ENCODE results near the gene KIF5A.

The KIF5A gene

DNA sequence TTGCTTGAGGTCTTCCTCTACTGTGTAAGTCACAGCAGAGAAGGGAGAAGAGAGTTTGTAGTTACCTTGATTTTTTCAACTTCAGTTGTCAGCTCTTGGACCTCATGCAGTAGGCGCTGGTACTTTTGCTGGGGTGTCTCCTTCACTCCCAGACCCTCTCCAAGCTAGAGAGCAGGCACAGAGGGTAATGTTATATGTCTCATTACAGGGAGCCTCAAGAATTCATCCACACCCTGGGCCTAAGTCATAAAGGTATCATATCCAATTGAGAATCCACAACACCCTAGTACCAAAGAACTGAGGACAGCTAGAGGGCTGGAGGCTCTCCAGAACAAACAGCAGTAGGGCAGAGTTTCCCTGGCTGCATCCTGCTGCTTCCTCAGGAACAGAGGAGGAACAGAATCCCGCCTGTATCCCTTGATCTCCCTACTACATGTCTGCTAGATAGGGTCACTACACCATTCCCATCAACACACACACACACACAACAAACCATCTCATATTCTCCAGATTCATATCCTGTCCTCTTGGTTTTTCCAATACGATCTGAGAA lies 14.8 kb upstream of the KIF5A start:
- no peak for DNase-seq

DNA sequence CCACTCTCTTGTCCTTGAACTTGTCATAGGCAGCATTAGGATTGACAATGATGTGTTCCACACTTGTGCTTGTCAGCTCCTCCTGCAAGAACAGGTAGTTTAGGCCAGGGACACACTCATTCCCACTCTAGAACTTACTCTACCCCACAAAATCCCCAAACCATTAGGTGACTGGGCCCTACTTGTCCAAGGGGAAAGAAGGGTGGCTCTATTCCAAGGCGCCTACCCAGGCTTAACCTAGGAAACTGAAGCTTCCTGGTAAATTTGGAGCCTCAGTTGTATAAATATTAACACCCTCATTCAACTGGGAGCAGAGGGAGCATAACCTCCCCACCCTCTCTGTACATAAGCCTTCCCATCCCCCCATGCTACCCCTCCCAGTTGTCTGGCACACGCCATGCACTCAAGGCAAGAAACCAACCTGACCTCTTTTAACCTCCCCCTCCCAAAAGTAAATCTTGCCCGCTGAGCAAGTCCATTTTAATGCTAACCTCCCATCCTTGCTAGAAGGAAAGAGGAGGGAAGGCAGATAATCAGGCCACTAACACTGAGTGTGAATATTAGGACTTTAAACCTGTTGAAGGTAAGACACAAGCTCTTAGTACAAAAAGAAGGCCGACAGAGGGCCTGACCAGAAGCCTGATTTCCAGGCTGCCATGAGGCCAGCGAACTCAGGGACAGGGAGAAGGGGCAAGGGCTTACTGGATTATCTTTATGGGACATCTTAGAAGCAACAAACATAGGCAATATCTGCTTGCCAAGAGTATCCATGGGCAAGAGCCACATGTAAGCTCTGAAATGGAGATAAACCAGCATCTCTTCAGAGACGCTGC lies 13.9 kb upstream of the KIF5A start:
- DNase-seq, result no peak

- DNase-seq, result no peak
Measured at GRCh38 chr12:57536597-57536942, 13.3 kb upstream of the KIF5A start.

- no peak for DNase-seq
Measured at GRCh38 chr12:57539134-57539768, 10.6 kb upstream of the KIF5A start.

DNA sequence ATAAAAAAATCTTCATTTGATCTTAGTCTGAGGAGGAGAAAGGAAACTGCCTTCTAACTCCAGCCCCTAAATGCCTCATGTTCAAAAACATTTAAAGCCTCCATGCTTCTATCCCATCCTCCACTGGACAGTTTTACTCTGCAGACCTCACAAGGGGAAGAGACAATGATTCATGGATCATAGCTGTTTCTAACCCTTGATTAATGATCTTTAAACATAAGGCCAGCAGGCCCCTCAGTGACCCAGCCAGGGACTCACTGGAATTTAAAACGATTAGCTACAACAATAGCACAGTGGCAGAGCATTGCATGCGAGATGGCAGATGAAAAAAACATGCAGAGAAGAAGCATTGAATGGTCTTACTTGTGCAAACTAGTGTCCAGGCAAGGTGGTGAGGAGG lies 8.8 kb upstream of the KIF5A start:
- DNase-seq, result no peak

GRCh38 chr12:57541717-57542116 lies 8.1 kb upstream of the KIF5A start:
- DNase-seq, result no peak

DNA sequence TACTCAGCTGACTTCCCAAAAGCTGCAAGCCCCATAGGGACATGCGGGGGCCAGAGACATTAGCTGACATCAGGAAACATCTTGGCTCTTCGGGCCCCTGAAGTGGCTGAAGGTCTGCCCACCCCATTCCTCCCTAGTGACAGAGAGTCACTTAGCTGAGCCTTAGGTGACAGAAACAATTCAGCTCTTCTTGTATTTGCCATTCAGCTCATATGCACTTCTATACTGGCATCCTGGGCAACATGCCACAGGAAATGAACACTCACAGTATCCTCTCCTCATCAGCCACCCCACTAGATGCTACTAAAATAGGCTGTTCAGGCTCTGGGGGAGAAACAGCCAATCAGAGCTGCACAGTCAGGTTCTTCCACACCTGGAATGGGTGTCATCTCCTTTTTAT lies 6.3 kb upstream of the KIF5A start:
- peak in 1 of 51 donors; percentile 56 for DNase-seq

GRCh38 chr12:57545809-57546437 lies 3.9 kb upstream of the KIF5A start:
- DNase-seq, result no peak

- DNase-seq, result peak; percentile 34 to 97 (median 90)
Measured at GRCh38 chr12:57546438-57547287, 3.2 kb upstream of the KIF5A start, which contains the start of gene DCTN2. TSS of gene DCTN2 (minus strand) at chr12:57547192. CDS start at chr12:57547063, 129 bp downstream.

DNA sequence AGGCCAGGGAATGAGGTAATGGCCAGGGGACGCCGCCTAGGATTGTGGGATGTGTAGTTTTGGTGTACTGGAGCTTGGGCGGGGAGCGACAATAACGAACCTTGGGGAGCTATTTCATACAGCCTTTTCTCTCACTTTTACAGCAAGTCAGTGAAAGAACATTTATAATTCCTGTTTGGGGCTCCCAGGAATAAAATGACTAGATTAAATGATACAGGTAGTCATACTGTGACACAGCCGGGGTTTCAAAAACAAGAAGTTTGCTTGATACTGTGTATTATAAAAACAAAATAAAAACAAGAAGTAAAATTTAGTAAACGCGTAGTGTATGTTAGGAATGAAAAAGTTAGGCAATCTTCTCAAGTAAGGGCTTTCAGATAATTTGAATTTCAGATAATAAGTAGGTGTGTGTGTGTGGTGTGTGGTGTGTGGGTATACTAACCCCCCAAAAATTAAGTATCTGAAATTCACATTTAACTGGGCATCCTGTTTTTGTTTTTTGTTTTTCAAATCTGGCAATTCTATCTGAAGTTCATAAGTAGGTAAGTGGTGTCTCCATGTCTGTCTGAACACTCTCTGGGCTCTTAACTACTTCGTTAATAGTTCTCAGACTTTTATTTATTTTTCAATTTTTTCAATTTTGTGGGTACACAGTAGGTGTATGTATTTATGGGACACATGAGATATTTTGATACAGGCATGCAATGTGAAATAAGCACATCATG lies 2.4 kb upstream of the KIF5A start:
- DNase-seq, result no peak

GRCh38 chr12:57548013-57548315 lies 1.9 kb upstream of the KIF5A start:
- no peak for DNase-seq

DNA sequence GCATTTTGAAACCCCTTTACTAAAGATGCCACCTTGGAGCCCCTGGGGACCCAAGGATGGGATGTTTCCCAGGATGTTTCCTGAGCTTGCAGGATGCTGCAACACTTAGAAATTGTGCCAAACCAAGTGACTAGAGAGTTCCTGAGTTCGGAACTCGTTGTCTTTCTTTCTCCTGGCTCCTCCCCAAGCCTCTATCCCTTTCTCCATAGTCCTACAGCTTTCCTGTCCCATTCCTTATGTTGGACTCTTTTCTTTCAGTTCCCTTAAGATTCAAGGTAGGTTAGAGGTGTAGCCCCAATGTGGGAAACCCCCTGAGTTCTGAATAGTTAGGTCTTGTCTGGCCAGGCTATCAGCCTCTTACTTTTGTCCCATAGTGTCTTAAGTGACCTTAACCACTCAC lies 1.4 kb upstream of the KIF5A start:
- no peak for DNase-seq

DNA sequence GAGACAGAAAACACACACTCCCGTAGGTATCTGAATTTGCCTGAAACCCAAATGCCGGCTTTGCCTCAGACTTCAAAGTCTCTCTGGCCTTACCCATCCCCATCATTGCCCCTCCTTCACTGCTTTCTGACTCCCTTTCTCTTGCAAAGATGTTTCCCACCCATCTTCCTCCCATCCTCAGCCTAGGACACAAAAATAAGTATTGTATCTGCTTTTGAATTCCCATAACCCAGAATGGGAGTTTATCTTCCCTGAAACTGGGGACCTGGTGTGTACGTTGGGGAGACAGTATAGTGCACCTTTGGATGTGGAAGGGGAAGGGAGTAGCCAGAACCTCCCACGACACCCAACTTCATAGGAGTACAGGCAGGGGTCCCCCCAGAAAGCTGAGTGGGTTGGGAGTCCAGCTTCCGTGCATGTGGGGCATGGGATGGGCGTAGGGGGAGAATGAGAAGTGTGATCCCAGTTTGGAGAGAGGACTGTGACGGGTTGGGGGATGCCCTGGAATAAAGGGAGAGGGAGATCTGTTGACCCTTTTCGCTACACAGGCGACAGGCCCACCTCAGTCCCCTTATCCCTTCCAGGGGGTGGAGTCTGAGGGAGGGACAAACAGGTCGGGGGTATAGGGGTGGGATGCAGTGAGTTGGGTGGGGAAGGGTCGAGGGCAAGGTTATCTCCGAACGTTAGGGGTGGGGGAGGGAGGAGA lies 488 bp upstream of the KIF5A start:
- no peak for DNase-seq

DNA sequence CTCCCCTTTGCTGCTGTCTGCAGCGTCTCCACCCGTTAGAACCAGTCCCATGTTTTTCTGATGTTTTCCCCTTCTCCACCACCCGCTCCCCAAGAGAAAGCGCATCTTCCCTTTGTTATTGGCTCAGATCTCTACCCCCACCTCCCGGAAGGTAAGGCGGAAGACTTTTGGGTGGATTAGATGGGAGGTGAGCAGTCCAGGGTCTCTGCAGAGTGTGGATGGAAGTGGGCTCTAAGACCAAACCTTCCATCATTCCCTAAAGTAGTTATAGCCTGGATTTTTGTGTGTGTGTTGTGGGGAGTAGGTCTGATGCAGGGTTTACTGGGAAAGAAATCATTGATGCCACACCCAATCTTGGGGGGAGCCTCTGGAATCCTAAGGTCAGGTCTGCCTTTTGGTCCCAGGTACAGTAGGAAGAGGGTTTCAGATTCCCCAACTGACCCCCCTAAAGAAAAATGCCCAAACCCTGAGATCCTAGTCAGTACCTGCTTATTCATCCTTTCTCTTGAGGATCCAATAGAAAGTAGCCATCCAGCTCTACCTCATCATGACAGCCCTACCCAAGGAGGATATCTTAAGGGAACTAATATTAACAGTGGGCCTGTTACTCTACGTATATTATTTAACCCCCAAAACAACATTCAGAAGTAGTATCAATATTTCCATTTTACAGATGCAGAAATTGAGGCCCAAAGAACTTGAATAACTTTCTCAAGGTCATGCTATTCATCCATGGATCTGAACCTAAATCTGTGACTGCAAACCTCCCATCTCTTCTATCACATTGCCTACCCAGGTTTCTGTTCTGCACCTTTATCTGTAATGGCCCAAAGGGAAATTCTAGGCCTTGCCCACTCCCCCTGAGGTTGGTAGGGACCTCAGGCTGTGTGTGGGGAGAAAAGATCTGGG lies 1.1 kb downstream of the KIF5A start:
- DNase-seq, result no peak

- DNase-seq, result peak in 1 of 51 donors; percentile 7
Measured at GRCh38 chr12:57551637-57552305, 1.9 kb downstream of the KIF5A start.

- DNase-seq, result peak in 1 of 51 donors; percentile 36
Measured at GRCh38 chr12:57552306-57552651, 2.4 kb downstream of the KIF5A start.

DNA sequence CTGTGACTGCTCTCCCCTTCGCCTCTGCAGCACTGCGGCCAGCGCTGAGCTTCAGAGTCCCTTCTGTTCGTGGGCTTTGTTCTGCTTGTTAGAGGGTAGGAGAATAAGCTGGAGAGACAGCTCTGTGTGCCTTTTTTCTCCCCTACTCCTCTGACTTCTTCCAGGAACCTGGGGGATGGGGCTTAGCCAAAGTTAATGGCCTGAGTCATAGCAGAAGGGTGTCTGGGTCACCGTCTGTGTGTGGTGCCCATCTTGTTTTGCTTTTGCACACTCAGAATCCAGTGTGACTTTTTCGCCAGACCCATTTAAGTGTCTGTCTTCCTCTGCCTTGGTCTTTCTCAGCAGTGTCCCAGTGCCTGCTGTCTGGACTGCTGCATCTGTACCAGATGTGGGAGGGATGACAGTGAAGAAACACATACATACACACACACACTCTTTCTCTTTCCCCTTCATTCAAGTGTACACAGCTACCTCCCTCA lies 3.0 kb downstream of the KIF5A start:
- DNase-seq, result peak in 3 of 51 donors; percentile 2 to 40 (median 15)
